Prostate gland (tissue), 2 donors: Measurements from ENCODE around the gene NRBF2.

Source experiments
- POLR2A ChIP-seq: fragments of 450-650 bp; IDR thresholded peaks from one replicate; pipeline ENCODE4 v1.6.1; 2016; ENCODE audit warnings: antibody characterized with exemption, mild to moderate bottlenecking
- TF ChIP-seq, protein P1 (sequence below), 4 experiments: fragments of 200-600 bp in 2 of 4; fragments of 450-650 bp in 2 of 4; sonication (generic) in 2 of 4; IDR thresholded peaks; 1 replicate in 3 of 4; 2 replicates in 1 of 4; pipeline ENCODE4 v1.5.1; 2016 to 2019; ENCODE audit warnings: antibody characterized with exemption in 4 of 4, mild to moderate bottlenecking in 2 of 4, moderate library complexity in 2 of 4

DNA sequence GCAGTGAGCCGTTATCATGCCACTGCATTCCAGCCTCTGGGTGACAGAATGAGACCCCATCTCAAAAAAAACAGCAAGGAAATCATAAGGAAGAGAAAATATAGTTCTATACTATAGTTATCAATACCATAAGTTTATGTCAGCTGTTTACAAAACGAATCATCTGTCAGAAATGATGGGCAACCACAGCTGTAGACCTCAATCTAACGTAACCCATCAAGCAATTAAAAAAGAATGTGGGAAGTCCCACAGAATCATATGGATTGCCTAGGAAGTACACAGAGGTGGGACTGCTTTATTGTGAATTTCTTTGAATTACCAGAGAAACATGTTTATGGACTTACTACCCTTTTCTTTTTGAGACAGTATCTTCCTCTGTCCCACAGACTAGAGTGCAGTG is 6.9 kb downstream of the NRBF2 start:
- TF ChIP-seq, protein P1, sequence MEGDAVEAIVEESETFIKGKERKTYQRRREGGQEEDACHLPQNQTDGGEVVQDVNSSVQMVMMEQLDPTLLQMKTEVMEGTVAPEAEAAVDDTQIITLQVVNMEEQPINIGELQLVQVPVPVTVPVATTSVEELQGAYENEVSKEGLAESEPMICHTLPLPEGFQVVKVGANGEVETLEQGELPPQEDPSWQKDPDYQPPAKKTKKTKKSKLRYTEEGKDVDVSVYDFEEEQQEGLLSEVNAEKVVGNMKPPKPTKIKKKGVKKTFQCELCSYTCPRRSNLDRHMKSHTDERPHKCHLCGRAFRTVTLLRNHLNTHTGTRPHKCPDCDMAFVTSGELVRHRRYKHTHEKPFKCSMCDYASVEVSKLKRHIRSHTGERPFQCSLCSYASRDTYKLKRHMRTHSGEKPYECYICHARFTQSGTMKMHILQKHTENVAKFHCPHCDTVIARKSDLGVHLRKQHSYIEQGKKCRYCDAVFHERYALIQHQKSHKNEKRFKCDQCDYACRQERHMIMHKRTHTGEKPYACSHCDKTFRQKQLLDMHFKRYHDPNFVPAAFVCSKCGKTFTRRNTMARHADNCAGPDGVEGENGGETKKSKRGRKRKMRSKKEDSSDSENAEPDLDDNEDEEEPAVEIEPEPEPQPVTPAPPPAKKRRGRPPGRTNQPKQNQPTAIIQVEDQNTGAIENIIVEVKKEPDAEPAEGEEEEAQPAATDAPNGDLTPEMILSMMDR (IDR thresholded peaks at IDR 0.05), result no peak
- no peak for TF ChIP-seq POLR2A
